ENCODE data around the gene SYT1. TPM values are rescaled to one million over a fixed set of nuclear protein-coding genes. Genes with fewer than 3 reads are reported as not detected.

SYT1 gene
- total and polyA plus RNA-seq, 7 donors = 2.8 to 20.0 (median 10.6) TPM; not detected in 1

- intact Hi-C loops (cut with DNase I) = no loop called here
- DNase-seq = no peak
- Histone ChIP-seq H3K27me3 (no peaks in the 10 kb centered on the region), H3K27ac (no peak overlapping the region), H3K36me3 (no peaks in the 10 kb centered on the region), H3K9me3 (no peaks in the 10 kb centered on the region), H3K4me1 (no peaks in the 10 kb centered on the region), H3K4me3 (no peak overlapping the region)
- TF ChIP-seq EP300 (IDR thresholded peaks at IDR 0.05) = no peak
- TF ChIP-seq, protein P1, sequence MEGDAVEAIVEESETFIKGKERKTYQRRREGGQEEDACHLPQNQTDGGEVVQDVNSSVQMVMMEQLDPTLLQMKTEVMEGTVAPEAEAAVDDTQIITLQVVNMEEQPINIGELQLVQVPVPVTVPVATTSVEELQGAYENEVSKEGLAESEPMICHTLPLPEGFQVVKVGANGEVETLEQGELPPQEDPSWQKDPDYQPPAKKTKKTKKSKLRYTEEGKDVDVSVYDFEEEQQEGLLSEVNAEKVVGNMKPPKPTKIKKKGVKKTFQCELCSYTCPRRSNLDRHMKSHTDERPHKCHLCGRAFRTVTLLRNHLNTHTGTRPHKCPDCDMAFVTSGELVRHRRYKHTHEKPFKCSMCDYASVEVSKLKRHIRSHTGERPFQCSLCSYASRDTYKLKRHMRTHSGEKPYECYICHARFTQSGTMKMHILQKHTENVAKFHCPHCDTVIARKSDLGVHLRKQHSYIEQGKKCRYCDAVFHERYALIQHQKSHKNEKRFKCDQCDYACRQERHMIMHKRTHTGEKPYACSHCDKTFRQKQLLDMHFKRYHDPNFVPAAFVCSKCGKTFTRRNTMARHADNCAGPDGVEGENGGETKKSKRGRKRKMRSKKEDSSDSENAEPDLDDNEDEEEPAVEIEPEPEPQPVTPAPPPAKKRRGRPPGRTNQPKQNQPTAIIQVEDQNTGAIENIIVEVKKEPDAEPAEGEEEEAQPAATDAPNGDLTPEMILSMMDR (IDR thresholded peaks at IDR 0.05) = no peak
- no peak for TF ChIP-seq POLR2AphosphoS5 (IDR thresholded peaks at IDR 0.05)
- TF ChIP-seq POLR2A (IDR thresholded peaks at IDR 0.05) = no peak
- 69 to 78% methylated on average over 1 of the region's 1 CpG for WGBS, 2 donors
Observed at GRCh38 chr12:79162948-79163347, 298.4 kb downstream of the SYT1 start.

- H3K36me3 ChIP-seq = no peaks in the 10 kb centered on the region
- WGBS, 2 donors = 84 to 89% methylated on average over 2 of the region's 2 CpGs
- TF ChIP-seq POLR2A (IDR thresholded peaks at IDR 0.05) (no peak), EP300 (IDR thresholded peaks at IDR 0.05) (no peak), POLR2AphosphoS5 (IDR thresholded peaks at IDR 0.05) (no peak)
- TF ChIP-seq, protein P1 (IDR thresholded peaks at IDR 0.05) = no peak
- H3K27me3 ChIP-seq = no peaks in the 10 kb centered on the region
- no peak overlapping the region for H3K27ac ChIP-seq
- H3K4me1 ChIP-seq = no peaks in the 10 kb centered on the region
- DNase-seq = no peak
- no peak overlapping the region for H3K4me3 ChIP-seq
- intact Hi-C loops (cut with DNase I) = no loop called here
- H3K9me3 ChIP-seq = no peaks in the 10 kb centered on the region
Observed at GRCh38 chr12:79164890-79165289, 300.3 kb downstream of the SYT1 start.

- H3K36me3 ChIP-seq = no peaks in the 10 kb centered on the region
- intact Hi-C loops (cut with DNase I) = no loop called here
- no peak for DNase-seq
- no peaks in the 10 kb centered on the region for H3K27me3 ChIP-seq
- TF ChIP-seq, protein P1 (IDR thresholded peaks at IDR 0.05) = no peak
- TF ChIP-seq POLR2AphosphoS5 (IDR thresholded peaks at IDR 0.05) = no peak
- no peak for TF ChIP-seq EP300 (IDR thresholded peaks at IDR 0.05)
- TF ChIP-seq POLR2A (IDR thresholded peaks at IDR 0.05) = no peak
- no peak overlapping the region for H3K4me3 ChIP-seq
- H3K27ac ChIP-seq = no peak overlapping the region
- H3K4me1 ChIP-seq = no peaks in the 10 kb centered on the region
- no peaks in the 10 kb centered on the region for H3K9me3 ChIP-seq
- WGBS, 2 donors = 75 to 85% methylated on average over 2 of the region's 2 CpGs
Observed at GRCh38 chr12:79168687-79169086, 304.1 kb downstream of the SYT1 start.

GRCh38 chr12:79174626-79175025 lies 310.1 kb downstream of the SYT1 start:
- no peaks in the 10 kb centered on the region for H3K4me1 ChIP-seq
- no peak overlapping the region for H3K27ac ChIP-seq
- no peak overlapping the region for H3K4me3 ChIP-seq
- no peaks in the 10 kb centered on the region for H3K36me3 ChIP-seq
- no peaks in the 10 kb centered on the region for H3K9me3 ChIP-seq
- DNase-seq = no peak
- 6 to 14% methylated on average over 1 of the region's 1 CpG for WGBS, 2 donors
- intact Hi-C loops (cut with DNase I) = no loop called here
- no peak for TF ChIP-seq POLR2A (IDR thresholded peaks at IDR 0.05)
- TF ChIP-seq, protein P1 (IDR thresholded peaks at IDR 0.05) = peak in 1 of 4 experiments; percentile 32
- no peaks in the 10 kb centered on the region for H3K27me3 ChIP-seq

DNA sequence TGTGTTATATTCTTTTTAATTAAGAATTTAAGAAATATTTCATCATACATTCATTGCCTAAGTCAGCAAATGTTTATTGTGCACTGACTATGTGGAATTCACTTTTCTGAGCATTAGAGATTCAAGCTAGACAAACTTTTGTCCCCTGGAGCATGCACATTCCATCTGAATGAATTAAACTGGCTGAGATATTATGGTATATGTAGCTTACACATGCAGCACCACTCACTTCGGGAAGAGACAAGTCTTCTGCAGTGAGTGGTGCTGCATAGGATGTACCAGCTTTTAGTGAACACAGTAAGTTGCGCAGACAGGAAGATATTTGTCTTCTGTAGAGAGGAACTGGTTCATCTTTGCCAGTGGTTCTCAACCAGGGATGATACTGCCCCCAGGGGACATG lies 318.4 kb downstream of the SYT1 start:
- no peaks in the 10 kb centered on the region for H3K27me3 ChIP-seq
- no peaks in the 10 kb centered on the region for H3K9me3 ChIP-seq
- TF ChIP-seq EP300 (IDR thresholded peaks at IDR 0.05) (no peak), POLR2A (IDR thresholded peaks at IDR 0.05) (no peak), POLR2AphosphoS5 (IDR thresholded peaks at IDR 0.05) (no peak)
- TF ChIP-seq, protein P1 (IDR thresholded peaks at IDR 0.05) = no peak
- H3K4me3 ChIP-seq = no peak overlapping the region
- no peak overlapping the region for H3K27ac ChIP-seq
- intact Hi-C loops (cut with DNase I) = no loop called here
- no peaks in the 10 kb centered on the region for H3K36me3 ChIP-seq
- H3K4me1 ChIP-seq = peaks cover 0 to 8% (median 0%) of the 10 kb centered on the region in 4 donors
- WGBS, 2 donors = 92 to 93% methylated on average over 2 of the region's 2 CpGs
- no peak for DNase-seq

Measured in sigmoid colon (tissue), 7 donors.